Liver (tissue), 9 donors: ENCODE measurements around the gene KRTAP4-11. TPM values are rescaled to one million over a fixed set of nuclear protein-coding genes. Genes with fewer than 3 reads are reported as not detected.
"Not testable (repeated sequence)": the region's sequence is repeated elsewhere in the genome, so short reads cannot be mapped to it uniquely, and the experiment has no call there.

Source experiments
- DNase-seq: peaks from one replicate; pipeline ENCODE4 v3.0.0-alpha.2; 2017; ENCODE audit warnings: low spot score
- H3K27ac ChIP-seq, 2 donors: one replicate each; pipeline ENCODE4 v1.7.0; 2013; ENCODE audit warnings: inconsistent platforms in 2 of 2, low read length in 2 of 2, control low read depth in 1 of 2, low read depth in 1 of 2, mild to moderate bottlenecking in 1 of 2
- H3K27me3 ChIP-seq, 4 donors: one replicate each; pipeline versions ENCODE4 v1.6.1 to v1.7.0; 2013; ENCODE audit warnings: low read length in 3 of 4, inconsistent platforms in 1 of 4, mild to moderate bottlenecking in 1 of 4, moderate library complexity in 1 of 4; ENCODE audit not compliant: control insufficient read depth in 4 of 4, insufficient read depth in 4 of 4
- H3K36me3 ChIP-seq, 4 donors: one replicate each; pipeline versions ENCODE4 v1.6.1 to v1.7.0; 2013; ENCODE audit warnings: low read length in 3 of 4, mild to moderate bottlenecking in 3 of 4, low read depth in 1 of 4, moderate library complexity in 1 of 4; ENCODE audit not compliant: control insufficient read depth in 4 of 4, insufficient read depth in 3 of 4
- H3K4me1 ChIP-seq, 4 donors: one replicate each; pipeline versions ENCODE4 v1.6.1 to v1.7.0; 2013; ENCODE audit warnings: low read length in 3 of 4, mild to moderate bottlenecking in 3 of 4, moderate library complexity in 1 of 4; ENCODE audit not compliant: control insufficient read depth in 4 of 4, insufficient read depth in 4 of 4
- H3K4me3 ChIP-seq, 3 donors: one replicate each; pipeline versions ENCODE4 v1.6.1 to v1.7.0; 2013; ENCODE audit warnings: low read length in 3 of 3, control low read depth in 1 of 3, low read depth in 1 of 3, mild to moderate bottlenecking in 1 of 3
- H3K9ac ChIP-seq, 2 donors: one replicate each; pipeline ENCODE4 v1.7.0; 2013; ENCODE audit warnings: low read length in 2 of 2, mild to moderate bottlenecking in 2 of 2, moderate library complexity in 2 of 2, control low read depth in 1 of 2, low read depth in 1 of 2
- H3K9me3 ChIP-seq, 4 donors: one replicate each; pipeline versions ENCODE4 v1.6.1 to v1.7.0; 2013; ENCODE audit warnings: low read length in 3 of 4; ENCODE audit not compliant: control insufficient read depth in 4 of 4
- ATF3 ChIP-seq: IDR thresholded peaks from 2 replicates; pipeline ENCODE4 v1.6.1; 2016; ENCODE audit warnings: antibody characterized with exemption
- CTCF ChIP-seq: fragments of 150-350 bp; IDR thresholded peaks from 2 replicates; pipeline ENCODE4 v1.5.1; 2017; ENCODE audit warnings: improper control_type of control experiment, low read depth, low read length; ENCODE audit not compliant: missing input control
- HNF4A ChIP-seq, 2 donors: conservative IDR thresholded peaks; 2 replicates each; pipeline ENCODE4 v1.6.1; 2016; ENCODE audit warnings: antibody characterized with exemption in 2 of 2, mild to moderate bottlenecking in 2 of 2
- HNF4G ChIP-seq: IDR thresholded peaks from 2 replicates; pipeline ENCODE4 v1.6.1; 2016; ENCODE audit warnings: antibody characterized with exemption
- JUND ChIP-seq, 2 donors: IDR thresholded peaks; 2 replicates each; pipeline ENCODE4 v1.6.1; 2016; ENCODE audit warnings: antibody characterized with exemption in 2 of 2
- NR2F2 ChIP-seq: IDR thresholded peaks from 2 replicates; pipeline ENCODE4 v1.6.1; 2016; ENCODE audit warnings: antibody characterized with exemption
- REST ChIP-seq: IDR thresholded peaks from 2 replicates; pipeline ENCODE4 v1.6.1; 2016; ENCODE audit warnings: antibody characterized with exemption, mild to moderate bottlenecking
- RXRA ChIP-seq, 2 donors: IDR thresholded peaks; 2 replicates each; pipeline ENCODE4 v1.6.1; 2017 to 2018; ENCODE audit warnings: antibody characterized with exemption in 2 of 2, mild to moderate bottlenecking in 1 of 2
- ZBTB33 ChIP-seq: IDR thresholded peaks from 2 replicates; pipeline ENCODE4 v1.6.1; 2016; ENCODE audit warnings: antibody characterized with exemption
- WGBS: extraction: QIAGEN DNeasy Blood & Tissue Kit; methylation state at CpG from one replicate; pipeline ENCODE4 v1.1.7; 2013; 5-methylcytosine and 5-hydroxymethylcytosine counted together
- polyA plus RNA-seq, 2 donors: library from polyadenylated mRNA; stranded (reverse) in 1 of 2; unstranded in 1 of 2; fragments of 200-250 nt in 1 of 2; fragments of >200 nt in 1 of 2; fragmentation: Nextera tagmentation in 1 of 2; extraction: Ambion mirVana in 1 of 2; gene quantifications; one replicate each; pipeline versions ENCODE4 v1.2.1 to v1.2.3, GENCODE V29; 2013 to 2015
- total RNA-seq, 2 donors: library from RNA; depleted of rRNA; stranded (reverse); fragments of >200 nt; gene quantifications; one replicate each; pipeline ENCODE4 v1.2.3, GENCODE V29; 2014
- donor health status: healthy.
- donor health status: healthy.
- donor health status: healthy.
- donor health status: healthy.
- donor health status: healthy.

Gene KRTAP4-11
- total and polyA plus RNA-seq, 4 donors, result not detected

DNA sequence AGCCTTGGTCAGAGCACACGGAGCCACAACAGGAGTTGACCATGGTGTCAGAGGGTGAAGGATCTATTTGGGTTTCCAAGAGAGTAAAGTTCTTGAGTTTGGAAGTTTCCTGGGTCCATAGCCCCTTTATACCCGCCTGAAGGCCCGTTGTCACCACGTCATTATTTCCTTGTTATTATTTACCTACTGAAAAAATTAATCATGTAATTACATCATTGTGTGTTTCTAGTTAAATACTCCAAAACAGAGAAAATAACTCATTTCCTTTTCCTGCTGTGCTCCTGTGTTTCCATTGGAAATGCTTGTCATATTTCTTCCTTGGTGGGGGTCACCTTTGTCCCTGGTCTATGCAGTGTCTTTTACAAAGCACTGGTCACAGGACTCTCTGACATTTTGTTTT is 20.1 kb downstream of the KRTAP4-11 start, which contains the start of gene KRTAP4-8:
TSS of gene KRTAP4-8 (minus strand) at position 101 of the 400 bp plus-strand sequence. CDS start at position 43, 58 bp downstream.
- no peaks in the 10 kb centered on the region for H3K4me1 ChIP-seq
- WGBS, result 61% methylated on average over 4 of the region's 4 CpGs
- H3K9ac ChIP-seq, result no peak within 1 kb of the TSS
- no peak within 1 kb of the TSS for H3K27ac ChIP-seq
- TF ChIP-seq REST (no peak), HNF4G (no peak), NR2F2 (no peak)
- peaks cover 0 to 2% (median 0%) of the 10 kb centered on the region in 4 donors for H3K27me3 ChIP-seq
- no peaks in the 10 kb centered on the region for H3K36me3 ChIP-seq
- H3K9me3 ChIP-seq, result no peaks in the 10 kb centered on the region
- H3K4me3 ChIP-seq, result no peak within 1 kb of the TSS
- no peak for DNase-seq

GRCh38 chr17:41096055-41096454 is 22.1 kb downstream of the KRTAP4-11 start:
- H3K9ac ChIP-seq, result no peak overlapping the region
- no peaks in the 10 kb centered on the region for H3K9me3 ChIP-seq
- no peaks in the 10 kb centered on the region for H3K4me1 ChIP-seq
- 82% methylated on average over 7 of the region's 7 CpGs for WGBS
- no peak overlapping the region for H3K4me3 ChIP-seq
- H3K27me3 ChIP-seq, result peaks cover 0 to 2% (median 0%) of the 10 kb centered on the region in 4 donors
- DNase-seq, result no peak
- H3K27ac ChIP-seq, result no peak overlapping the region
- no peaks in the 10 kb centered on the region for H3K36me3 ChIP-seq
- TF ChIP-seq ATF3, result no peak
- no peak for TF ChIP-seq RXRA (IDR thresholded peaks at IDR 0.05)
- TF ChIP-seq HNF4A (conservative IDR thresholded peaks at IDR 0.05), result no peak
- TF ChIP-seq JUND (IDR thresholded peaks at IDR 0.05), result no peak
- TF ChIP-seq ZBTB33, result no peak
- no peak for TF ChIP-seq CTCF

GRCh38 chr17:41088760-41089352 is 29.3 kb downstream of the KRTAP4-11 start:
- not testable (repeated sequence) for H3K27ac ChIP-seq, DNase-seq, H3K36me3 ChIP-seq, H3K27me3 ChIP-seq, H3K9ac ChIP-seq, H3K4me1 ChIP-seq, H3K4me3 ChIP-seq, H3K9me3 ChIP-seq
- WGBS, result 46% methylated on average over 4 of the region's 4 CpGs

GRCh38 chr17:41084100-41084856 is 33.9 kb downstream of the KRTAP4-11 start, which contains the start of gene KRTAP4-7:
KRTAP4-7 (plus strand) TSS chr17:41084150; CDS start chr17:41084207, 57 bp downstream.
- not testable (repeated sequence) for H3K9ac ChIP-seq, H3K27ac ChIP-seq, DNase-seq, H3K4me1 ChIP-seq, H3K27me3 ChIP-seq, H3K36me3 ChIP-seq, H3K4me3 ChIP-seq, H3K9me3 ChIP-seq
- WGBS, result 77% methylated on average over 12 of the region's 14 CpGs

GRCh38 chr17:41083427-41083826 is 34.7 kb downstream of the KRTAP4-11 start:
- not testable (repeated sequence) for H3K9ac ChIP-seq, H3K4me3 ChIP-seq, DNase-seq, H3K36me3 ChIP-seq, H3K27ac ChIP-seq, H3K27me3 ChIP-seq, H3K9me3 ChIP-seq, H3K4me1 ChIP-seq
- WGBS, result 73% methylated on average over 2 of the region's 2 CpGs
